ENCODE measurements around the gene TMEM119. TPM values are rescaled to one million over a fixed set of nuclear protein-coding genes. Genes with fewer than 3 reads are reported as not detected.

TMEM119 gene
- total and polyA plus RNA-seq, 2 of the 8 experiments (the other 6 are each of a cell fraction or from before 2014, with no cell fraction given): 0.35 to 0.61 TPM

DNA sequence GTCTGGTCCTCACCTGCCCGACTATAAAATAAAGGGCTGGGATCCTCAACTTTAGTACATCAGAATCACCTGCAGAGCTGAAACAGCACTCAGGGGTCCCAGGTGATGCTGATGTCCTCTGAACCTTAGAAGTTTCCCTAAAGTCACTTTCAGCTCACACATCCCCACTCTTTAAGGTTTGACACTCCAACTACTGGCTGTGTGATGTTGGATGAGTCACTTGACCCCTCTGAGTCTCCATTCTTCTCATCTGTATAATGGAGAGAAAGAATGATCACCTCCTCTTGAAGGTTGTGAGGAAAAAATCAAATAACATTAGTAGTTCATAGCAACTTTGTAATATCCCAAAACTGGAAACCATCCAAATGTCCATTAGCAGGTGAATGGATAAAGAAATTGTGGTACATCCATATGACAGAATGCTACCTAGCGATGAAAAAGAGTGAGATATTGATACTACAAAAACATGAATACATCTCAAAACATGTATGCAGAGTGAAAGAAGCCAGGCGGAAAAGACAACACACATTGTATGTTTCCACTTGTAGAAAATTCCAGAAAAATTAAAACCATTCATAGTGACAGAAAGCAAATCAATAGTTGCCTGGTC is 13.3 kb downstream of the TMEM119 start (continued):
- TF ChIP-seq SUZ12 (IDR thresholded peaks at IDR 0.05; ENCODE audit: low read length) (no peak), POLR2AphosphoS5 (IDR thresholded peaks at IDR 0.05; ENCODE audit: low read depth, low read length) (no peak)
